ENCODE measurements around the gene GGPS1. TPM values are rescaled to one million over a fixed set of nuclear protein-coding genes. Genes with fewer than 3 reads are reported as not detected.
"Not testable (repeated sequence)": the region's sequence is repeated elsewhere in the genome, so short reads cannot be mapped to it uniquely, and the experiment has no call there.

GGPS1 gene
- total RNA-seq = 10 to 100 TPM; 24.3 to 42.7 (median 33.2) TPM

GRCh38 chr1:235328271-235329138, at the start of gene GGPS1:
Gene GGPS1 (plus strand): TSS chr1:235328570. CDS start chr1:235335265, 6,695 bp downstream.
- peak within 1 kb of the TSS; percentile 59 to 95 (median 85) for H3K4me3 ChIP-seq (replicated peaks in 1 of 3)
- no peaks in the 10 kb centered on the region for H3K9me3 ChIP-seq
- DNase-seq = peak; percentile 97 to 98
- H3K27me3 ChIP-seq = no peaks in the 10 kb centered on the region
- H3K4me1 ChIP-seq = peaks cover 39 to 40% of the 10 kb centered on the region in 2 donors
- WGBS, 2 donors = 1% methylated on average over 53 to 54 of the region's 54 CpGs
- intact Hi-C loops (cut with DNase I) = loop anchor here (5.0 to 10.0 kb wide), 2 partner anchors 74 to 89 kb away; no protein-coding TSS in a partner anchor
- H3K27ac ChIP-seq = peak within 1 kb of the TSS; percentile 94 to 98 (median 97)
- no peaks in the 10 kb centered on the region for H3K36me3 ChIP-seq
- TF ChIP-seq CTCF (IDR thresholded peaks at IDR 0.05) (peak in 2 of 6 experiments; percentile 2 to 7), POLR2A (IDR thresholded peaks at IDR 0.05) (peak; percentile 87 to 92)

- DNase-seq = no peak
- TF ChIP-seq POLR2A (IDR thresholded peaks at IDR 0.05) = no peak
- no peak for TF ChIP-seq CTCF (IDR thresholded peaks at IDR 0.05)
- no peak overlapping the region for H3K4me3 ChIP-seq (replicated peaks in 1 of 3)
- H3K4me1 ChIP-seq = peaks cover 0 to 16% of the 10 kb centered on the region in 2 donors
- no peaks in the 10 kb centered on the region for H3K27me3 ChIP-seq
- intact Hi-C loops (cut with DNase I) = no loop called here
- no peaks in the 10 kb centered on the region for H3K36me3 ChIP-seq
- H3K9me3 ChIP-seq = no peaks in the 10 kb centered on the region
- WGBS, 2 donors = 75 to 84% methylated on average over 5 of the region's 5 CpGs
- no peak overlapping the region for H3K27ac ChIP-seq
These were observed 49.5 kb upstream of the GGPS1 start for GRCh38 chr1:235278915-235279292.

- H3K9me3 ChIP-seq = no peaks in the 10 kb centered on the region
- H3K27me3 ChIP-seq = no peaks in the 10 kb centered on the region
- no peak for DNase-seq
- H3K4me3 ChIP-seq (replicated peaks in 1 of 3) = no peak overlapping the region
- no peak overlapping the region for H3K27ac ChIP-seq
- intact Hi-C loops (cut with DNase I) = no loop called here
- WGBS, 2 donors = 91 to 94% methylated on average over 5 of the region's 5 CpGs
- H3K4me1 ChIP-seq = peaks cover 0 to 16% of the 10 kb centered on the region in 2 donors
- no peaks in the 10 kb centered on the region for H3K36me3 ChIP-seq
- no peak for TF ChIP-seq POLR2A (IDR thresholded peaks at IDR 0.05)
- no peak for TF ChIP-seq CTCF (IDR thresholded peaks at IDR 0.05)
These were observed 48.7 kb upstream of the GGPS1 start for GRCh38 chr1:235279694-235280093.

GRCh38 chr1:235280467-235280866, 47.9 kb upstream of the GGPS1 start:
- TF ChIP-seq POLR2A (IDR thresholded peaks at IDR 0.05) (no peak), CTCF (IDR thresholded peaks at IDR 0.05) (no peak)
- no peak for DNase-seq
- H3K36me3 ChIP-seq = no peaks in the 10 kb centered on the region
- 95 to 96% methylated on average over 15 of the region's 15 CpGs for WGBS, 2 donors
- H3K4me1 ChIP-seq = peaks cover 0 to 16% of the 10 kb centered on the region in 2 donors
- H3K27ac ChIP-seq = no peak overlapping the region
- H3K9me3 ChIP-seq = no peaks in the 10 kb centered on the region
- H3K27me3 ChIP-seq = no peaks in the 10 kb centered on the region
- intact Hi-C loops (cut with DNase I) = no loop called here
- H3K4me3 ChIP-seq (replicated peaks in 1 of 3) = no peak overlapping the region

- H3K9me3 ChIP-seq; intact Hi-C loops (cut with DNase I); DNase-seq; H3K36me3 ChIP-seq; H3K27me3 ChIP-seq; H3K4me3 ChIP-seq (replicated peaks in 1 of 3); H3K27ac ChIP-seq: not testable (repeated sequence)
- H3K4me1 ChIP-seq = peaks cover 0 to 17% of the 10 kb centered on the region in 2 donors
- WGBS, 2 donors = 97% methylated on average over 13 of the region's 13 CpGs
These were observed 44.7 kb upstream of the GGPS1 start for GRCh38 chr1:235283636-235284035.
